ENCODE data around the gene PROX1. TPM values are rescaled to one million over a fixed set of nuclear protein-coding genes. Genes with fewer than 3 reads are reported as not detected.

PROX1 gene
- total RNA-seq, 1 experiment from 2014 or later = 3.8 TPM

DNA sequence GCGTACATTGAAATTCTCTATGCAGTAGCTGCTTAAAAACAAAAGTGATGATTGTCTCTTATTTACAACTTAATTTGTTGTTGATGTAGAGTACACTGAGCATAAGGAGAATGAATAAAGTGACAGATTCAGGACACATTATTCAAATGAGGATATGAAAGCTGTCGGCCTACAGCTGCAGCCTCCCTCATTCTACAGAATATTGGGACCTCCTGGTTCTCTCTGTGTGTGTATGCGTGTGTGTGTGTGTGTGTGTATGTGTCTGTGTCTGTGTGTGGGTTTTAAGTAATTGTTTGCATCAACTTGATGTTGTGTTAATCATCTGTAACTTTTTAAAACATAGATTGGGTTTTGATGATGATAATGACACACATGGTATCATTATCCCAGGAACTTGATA is 17.9 kb downstream of the PROX1 start (continued):
- TF ChIP-seq, protein P1, sequence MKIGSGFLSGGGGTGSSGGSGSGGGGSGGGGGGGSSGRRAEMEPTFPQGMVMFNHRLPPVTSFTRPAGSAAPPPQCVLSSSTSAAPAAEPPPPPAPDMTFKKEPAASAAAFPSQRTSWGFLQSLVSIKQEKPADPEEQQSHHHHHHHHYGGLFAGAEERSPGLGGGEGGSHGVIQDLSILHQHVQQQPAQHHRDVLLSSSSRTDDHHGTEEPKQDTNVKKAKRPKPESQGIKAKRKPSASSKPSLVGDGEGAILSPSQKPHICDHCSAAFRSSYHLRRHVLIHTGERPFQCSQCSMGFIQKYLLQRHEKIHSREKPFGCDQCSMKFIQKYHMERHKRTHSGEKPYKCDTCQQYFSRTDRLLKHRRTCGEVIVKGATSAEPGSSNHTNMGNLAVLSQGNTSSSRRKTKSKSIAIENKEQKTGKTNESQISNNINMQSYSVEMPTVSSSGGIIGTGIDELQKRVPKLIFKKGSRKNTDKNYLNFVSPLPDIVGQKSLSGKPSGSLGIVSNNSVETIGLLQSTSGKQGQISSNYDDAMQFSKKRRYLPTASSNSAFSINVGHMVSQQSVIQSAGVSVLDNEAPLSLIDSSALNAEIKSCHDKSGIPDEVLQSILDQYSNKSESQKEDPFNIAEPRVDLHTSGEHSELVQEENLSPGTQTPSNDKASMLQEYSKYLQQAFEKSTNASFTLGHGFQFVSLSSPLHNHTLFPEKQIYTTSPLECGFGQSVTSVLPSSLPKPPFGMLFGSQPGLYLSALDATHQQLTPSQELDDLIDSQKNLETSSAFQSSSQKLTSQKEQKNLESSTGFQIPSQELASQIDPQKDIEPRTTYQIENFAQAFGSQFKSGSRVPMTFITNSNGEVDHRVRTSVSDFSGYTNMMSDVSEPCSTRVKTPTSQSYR (CRISPR knock-in tag; IDR thresholded peaks at IDR 0.05) = no peak
- TF ChIP-seq, protein P2, sequence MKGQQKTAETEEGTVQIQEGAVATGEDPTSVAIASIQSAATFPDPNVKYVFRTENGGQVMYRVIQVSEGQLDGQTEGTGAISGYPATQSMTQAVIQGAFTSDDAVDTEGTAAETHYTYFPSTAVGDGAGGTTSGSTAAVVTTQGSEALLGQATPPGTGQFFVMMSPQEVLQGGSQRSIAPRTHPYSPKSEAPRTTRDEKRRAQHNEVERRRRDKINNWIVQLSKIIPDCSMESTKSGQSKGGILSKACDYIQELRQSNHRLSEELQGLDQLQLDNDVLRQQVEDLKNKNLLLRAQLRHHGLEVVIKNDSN (CRISPR knock-in tag; IDR thresholded peaks at IDR 0.05) = no peak
- TF ChIP-seq, protein P3, sequence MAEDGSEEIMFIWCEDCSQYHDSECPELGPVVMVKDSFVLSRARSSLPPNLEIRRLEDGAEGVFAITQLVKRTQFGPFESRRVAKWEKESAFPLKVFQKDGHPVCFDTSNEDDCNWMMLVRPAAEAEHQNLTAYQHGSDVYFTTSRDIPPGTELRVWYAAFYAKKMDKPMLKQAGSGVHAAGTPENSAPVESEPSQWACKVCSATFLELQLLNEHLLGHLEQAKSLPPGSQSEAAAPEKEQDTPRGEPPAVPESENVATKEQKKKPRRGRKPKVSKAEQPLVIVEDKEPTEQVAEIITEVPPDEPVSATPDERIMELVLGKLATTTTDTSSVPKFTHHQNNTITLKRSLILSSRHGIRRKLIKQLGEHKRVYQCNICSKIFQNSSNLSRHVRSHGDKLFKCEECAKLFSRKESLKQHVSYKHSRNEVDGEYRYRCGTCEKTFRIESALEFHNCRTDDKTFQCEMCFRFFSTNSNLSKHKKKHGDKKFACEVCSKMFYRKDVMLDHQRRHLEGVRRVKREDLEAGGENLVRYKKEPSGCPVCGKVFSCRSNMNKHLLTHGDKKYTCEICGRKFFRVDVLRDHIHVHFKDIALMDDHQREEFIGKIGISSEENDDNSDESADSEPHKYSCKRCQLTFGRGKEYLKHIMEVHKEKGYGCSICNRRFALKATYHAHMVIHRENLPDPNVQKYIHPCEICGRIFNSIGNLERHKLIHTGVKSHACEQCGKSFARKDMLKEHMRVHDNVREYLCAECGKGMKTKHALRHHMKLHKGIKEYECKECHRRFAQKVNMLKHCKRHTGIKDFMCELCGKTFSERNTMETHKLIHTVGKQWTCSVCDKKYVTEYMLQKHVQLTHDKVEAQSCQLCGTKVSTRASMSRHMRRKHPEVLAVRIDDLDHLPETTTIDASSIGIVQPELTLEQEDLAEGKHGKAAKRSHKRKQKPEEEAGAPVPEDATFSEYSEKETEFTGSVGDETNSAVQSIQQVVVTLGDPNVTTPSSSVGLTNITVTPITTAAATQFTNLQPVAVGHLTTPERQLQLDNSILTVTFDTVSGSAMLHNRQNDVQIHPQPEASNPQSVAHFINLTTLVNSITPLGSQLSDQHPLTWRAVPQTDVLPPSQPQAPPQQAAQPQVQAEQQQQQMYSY (CRISPR knock-in tag; IDR thresholded peaks at IDR 0.05) = no peak

DNA sequence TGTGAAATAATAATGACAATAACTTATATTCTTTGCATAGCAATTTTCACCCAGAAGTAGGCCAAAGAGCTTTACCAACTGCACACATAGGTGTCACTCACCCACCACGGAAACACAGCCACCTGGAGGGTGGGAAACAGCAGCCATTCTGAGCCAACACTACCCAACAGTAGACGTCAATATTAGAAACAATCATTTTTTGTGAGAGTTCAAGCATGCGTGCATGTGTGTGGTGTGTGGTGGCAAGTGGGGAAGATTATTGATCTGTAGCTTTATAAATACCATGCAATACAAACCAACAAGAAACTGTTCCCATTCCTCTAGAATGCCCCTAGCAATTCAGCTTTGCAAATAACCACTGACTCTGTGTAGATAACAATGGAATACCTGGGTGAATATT is 19.1 kb downstream of the PROX1 start:
- H3K4me3 Mint-ChIP-seq = no peak overlapping the region
- ChIA-PET POLR2A (no interaction called here), CTCF (interaction anchor here (1.3 kb wide), 1 partner anchor 116 kb away, joined by 5 read pairs; no protein-coding TSS in a partner anchor)
- no peaks in the 10 kb centered on the region for H3K36me3 Mint-ChIP-seq
- H3K27ac Mint-ChIP-seq = no peak overlapping the region
- no peaks in the 10 kb centered on the region for H3K9me3 Mint-ChIP-seq
- no peaks in the 10 kb centered on the region for H3K27me3 Mint-ChIP-seq (ENCODE audit: low read depth)
- TF ChIP-seq ZNF423 (CRISPR knock-in tag; IDR thresholded peaks at IDR 0.05) (no peak), JAZF1 (CRISPR knock-in tag; IDR thresholded peaks at IDR 0.05) (no peak), GRHL2 (CRISPR knock-in tag; IDR thresholded peaks at IDR 0.05; ENCODE audit: insufficient replicate concordance, severe bottlenecking) (no peak), FOXJ3 (CRISPR knock-in tag; IDR thresholded peaks at IDR 0.05; ENCODE audit: borderline replicate concordance) (no peak), ZBTB21 (CRISPR knock-in tag; IDR thresholded peaks at IDR 0.05; ENCODE audit: borderline replicate concordance) (no peak), ZNF138 (CRISPR knock-in tag; conservative IDR thresholded peaks at IDR 0.05) (no peak), RELA (CRISPR knock-in tag; IDR thresholded peaks at IDR 0.05; ENCODE audit: borderline replicate concordance) (no peak), CREB1 (CRISPR knock-in tag; IDR thresholded peaks at IDR 0.05) (no peak), SMAD3 (CRISPR knock-in tag; IDR thresholded peaks at IDR 0.05; ENCODE audit: borderline replicate concordance) (no peak), IRF2 (CRISPR knock-in tag; IDR thresholded peaks at IDR 0.05; ENCODE audit: borderline replicate concordance, low read depth) (no peak), ZNF416 (CRISPR knock-in tag; IDR thresholded peaks at IDR 0.05) (no peak), MXD4 (CRISPR knock-in tag; IDR thresholded peaks at IDR 0.05; ENCODE audit: borderline replicate concordance) (no peak)
- TF ChIP-seq, protein P4, sequence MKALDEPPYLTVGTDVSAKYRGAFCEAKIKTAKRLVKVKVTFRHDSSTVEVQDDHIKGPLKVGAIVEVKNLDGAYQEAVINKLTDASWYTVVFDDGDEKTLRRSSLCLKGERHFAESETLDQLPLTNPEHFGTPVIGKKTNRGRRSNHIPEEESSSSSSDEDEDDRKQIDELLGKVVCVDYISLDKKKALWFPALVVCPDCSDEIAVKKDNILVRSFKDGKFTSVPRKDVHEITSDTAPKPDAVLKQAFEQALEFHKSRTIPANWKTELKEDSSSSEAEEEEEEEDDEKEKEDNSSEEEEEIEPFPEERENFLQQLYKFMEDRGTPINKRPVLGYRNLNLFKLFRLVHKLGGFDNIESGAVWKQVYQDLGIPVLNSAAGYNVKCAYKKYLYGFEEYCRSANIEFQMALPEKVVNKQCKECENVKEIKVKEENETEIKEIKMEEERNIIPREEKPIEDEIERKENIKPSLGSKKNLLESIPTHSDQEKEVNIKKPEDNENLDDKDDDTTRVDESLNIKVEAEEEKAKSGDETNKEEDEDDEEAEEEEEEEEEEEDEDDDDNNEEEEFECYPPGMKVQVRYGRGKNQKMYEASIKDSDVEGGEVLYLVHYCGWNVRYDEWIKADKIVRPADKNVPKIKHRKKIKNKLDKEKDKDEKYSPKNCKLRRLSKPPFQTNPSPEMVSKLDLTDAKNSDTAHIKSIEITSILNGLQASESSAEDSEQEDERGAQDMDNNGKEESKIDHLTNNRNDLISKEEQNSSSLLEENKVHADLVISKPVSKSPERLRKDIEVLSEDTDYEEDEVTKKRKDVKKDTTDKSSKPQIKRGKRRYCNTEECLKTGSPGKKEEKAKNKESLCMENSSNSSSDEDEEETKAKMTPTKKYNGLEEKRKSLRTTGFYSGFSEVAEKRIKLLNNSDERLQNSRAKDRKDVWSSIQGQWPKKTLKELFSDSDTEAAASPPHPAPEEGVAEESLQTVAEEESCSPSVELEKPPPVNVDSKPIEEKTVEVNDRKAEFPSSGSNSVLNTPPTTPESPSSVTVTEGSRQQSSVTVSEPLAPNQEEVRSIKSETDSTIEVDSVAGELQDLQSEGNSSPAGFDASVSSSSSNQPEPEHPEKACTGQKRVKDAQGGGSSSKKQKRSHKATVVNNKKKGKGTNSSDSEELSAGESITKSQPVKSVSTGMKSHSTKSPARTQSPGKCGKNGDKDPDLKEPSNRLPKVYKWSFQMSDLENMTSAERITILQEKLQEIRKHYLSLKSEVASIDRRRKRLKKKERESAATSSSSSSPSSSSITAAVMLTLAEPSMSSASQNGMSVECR (CRISPR knock-in tag; IDR thresholded peaks at IDR 0.05; ENCODE audit: borderline replicate concordance) = no peak
- TF ChIP-seq, protein P5, sequence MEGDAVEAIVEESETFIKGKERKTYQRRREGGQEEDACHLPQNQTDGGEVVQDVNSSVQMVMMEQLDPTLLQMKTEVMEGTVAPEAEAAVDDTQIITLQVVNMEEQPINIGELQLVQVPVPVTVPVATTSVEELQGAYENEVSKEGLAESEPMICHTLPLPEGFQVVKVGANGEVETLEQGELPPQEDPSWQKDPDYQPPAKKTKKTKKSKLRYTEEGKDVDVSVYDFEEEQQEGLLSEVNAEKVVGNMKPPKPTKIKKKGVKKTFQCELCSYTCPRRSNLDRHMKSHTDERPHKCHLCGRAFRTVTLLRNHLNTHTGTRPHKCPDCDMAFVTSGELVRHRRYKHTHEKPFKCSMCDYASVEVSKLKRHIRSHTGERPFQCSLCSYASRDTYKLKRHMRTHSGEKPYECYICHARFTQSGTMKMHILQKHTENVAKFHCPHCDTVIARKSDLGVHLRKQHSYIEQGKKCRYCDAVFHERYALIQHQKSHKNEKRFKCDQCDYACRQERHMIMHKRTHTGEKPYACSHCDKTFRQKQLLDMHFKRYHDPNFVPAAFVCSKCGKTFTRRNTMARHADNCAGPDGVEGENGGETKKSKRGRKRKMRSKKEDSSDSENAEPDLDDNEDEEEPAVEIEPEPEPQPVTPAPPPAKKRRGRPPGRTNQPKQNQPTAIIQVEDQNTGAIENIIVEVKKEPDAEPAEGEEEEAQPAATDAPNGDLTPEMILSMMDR (IDR thresholded peaks at IDR 0.05) = no peak
- no peak for ATAC-seq
- DNase-seq (ENCODE audit: low spot score) = no peak
- peaks cover 10% of the 10 kb centered on the region for H3K4me1 Mint-ChIP-seq

Measured in WTC11 (cell line).